ENCODE measurements around the gene TUNAR.

DNA sequence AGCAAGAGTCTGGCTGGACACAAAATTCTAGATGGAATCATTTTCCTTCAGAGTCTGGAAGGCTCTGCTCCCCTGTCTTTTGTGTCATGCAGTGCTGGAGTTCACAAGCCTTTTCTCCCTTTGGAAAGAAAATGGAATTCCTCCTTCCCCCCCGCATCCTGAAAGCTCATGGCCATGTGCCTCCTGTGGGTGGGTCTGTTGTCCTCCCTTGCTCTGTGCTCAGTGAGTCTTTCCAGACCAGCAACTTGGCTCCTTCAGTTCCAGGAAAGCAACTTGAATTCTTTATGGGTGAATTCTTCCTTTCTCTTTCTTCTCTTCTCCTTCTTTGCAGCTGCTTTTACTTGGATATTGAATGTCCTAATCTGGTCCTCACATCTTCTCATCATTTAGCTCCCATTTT, 70.2 kb downstream of the TUNAR start:
- TF ChIP-seq, protein P1, sequence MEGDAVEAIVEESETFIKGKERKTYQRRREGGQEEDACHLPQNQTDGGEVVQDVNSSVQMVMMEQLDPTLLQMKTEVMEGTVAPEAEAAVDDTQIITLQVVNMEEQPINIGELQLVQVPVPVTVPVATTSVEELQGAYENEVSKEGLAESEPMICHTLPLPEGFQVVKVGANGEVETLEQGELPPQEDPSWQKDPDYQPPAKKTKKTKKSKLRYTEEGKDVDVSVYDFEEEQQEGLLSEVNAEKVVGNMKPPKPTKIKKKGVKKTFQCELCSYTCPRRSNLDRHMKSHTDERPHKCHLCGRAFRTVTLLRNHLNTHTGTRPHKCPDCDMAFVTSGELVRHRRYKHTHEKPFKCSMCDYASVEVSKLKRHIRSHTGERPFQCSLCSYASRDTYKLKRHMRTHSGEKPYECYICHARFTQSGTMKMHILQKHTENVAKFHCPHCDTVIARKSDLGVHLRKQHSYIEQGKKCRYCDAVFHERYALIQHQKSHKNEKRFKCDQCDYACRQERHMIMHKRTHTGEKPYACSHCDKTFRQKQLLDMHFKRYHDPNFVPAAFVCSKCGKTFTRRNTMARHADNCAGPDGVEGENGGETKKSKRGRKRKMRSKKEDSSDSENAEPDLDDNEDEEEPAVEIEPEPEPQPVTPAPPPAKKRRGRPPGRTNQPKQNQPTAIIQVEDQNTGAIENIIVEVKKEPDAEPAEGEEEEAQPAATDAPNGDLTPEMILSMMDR (conservative IDR thresholded peaks at IDR 0.05; ENCODE audit: low read length): no peak
- TF ChIP-seq EZH2phosphoT487 (IDR thresholded peaks at IDR 0.05; ENCODE audit: borderline replicate concordance): no peak

All from Loucy (cell line).